Measurements from ENCODE around the gene PRKD2.

Gene PRKD2

DNA sequence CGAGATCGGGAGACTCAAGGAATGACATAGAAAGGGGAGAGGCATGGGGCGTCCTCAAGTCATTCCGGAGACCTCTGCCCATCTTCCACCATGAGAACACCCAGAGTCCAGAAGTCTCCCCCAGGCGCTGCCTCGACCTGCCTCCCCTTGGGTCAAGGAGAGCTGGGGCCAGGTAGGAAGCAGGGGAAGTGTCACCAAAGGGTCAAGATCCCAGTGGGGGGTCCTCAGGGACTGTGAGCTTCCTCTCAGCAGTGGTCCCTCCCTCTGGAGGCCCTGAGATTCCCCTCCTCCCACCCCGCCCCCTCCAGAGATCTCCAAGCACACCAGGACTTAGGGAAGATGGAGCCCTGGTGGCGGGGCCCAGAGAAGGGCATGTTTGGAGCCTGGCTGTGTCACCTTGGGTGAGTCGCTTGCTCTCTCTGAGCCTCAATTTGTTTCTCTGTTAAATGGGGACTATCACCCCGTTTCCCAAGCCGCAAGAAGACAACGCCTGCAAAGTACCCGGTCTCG, 56.9 kb downstream of the PRKD2 start:
- no peak for DNase-seq

DNA sequence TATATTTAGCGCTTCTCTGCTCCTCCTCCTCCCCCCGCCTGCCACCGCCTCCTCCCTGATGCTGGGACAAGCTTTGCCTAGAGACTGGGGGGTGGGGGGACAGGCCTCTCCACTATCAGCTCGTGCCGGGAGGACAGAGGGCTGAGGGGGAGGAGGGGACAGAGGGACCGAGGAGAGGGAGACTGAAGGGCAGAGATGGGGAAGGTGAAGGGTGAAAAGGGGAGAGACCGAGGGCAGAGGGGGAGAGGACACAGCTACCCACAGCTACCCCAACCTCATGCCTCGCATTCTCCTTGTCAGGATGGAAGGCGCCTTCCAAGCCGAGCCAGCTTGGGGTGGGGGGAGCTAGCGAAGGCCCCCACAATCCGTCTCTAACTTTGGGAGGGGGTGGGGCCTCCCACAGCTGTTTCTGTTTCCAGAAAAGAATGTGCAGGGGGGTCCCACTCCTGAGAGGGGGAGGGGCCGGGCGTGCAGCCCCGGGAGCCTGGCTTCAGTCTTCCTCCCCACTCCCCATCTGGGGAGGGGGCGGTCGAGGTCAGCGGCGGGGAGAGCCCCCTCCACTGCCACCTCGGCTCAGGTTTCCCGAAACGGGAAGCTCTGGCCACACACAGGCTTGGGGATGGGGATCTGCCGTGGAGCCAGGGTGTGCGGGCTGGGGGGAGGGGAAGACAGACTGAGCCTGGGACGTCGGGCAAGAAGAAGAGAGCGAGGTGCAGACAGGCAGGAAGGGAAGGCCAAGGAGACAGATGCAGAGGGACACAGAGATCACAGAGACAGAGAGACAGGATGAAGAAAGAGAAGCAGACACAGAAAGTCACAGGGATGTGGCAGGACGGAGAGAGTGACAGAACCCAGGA, 57.5 kb downstream of the PRKD2 start:
- DNase-seq: no peak

DNA sequence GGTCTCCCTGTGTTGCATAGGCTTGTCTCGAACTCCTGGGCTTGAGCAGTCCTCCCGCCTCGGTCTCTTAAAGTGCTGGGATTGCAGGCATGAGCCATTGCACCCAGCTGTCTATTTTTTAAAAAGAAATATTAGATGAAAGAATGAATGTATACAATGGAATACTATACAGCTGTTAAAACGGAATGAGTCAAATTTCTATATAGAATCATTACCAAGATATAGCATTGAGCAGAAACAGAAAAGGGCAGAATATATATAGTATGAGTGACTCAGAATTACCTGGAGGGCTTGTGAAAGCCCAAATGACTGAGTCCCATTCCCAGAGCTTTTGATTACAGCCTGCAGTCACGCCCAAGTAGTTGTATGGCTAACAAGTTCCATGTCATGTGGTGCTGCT, 60.4 kb downstream of the PRKD2 start:
- DNase-seq: no peak

DNA sequence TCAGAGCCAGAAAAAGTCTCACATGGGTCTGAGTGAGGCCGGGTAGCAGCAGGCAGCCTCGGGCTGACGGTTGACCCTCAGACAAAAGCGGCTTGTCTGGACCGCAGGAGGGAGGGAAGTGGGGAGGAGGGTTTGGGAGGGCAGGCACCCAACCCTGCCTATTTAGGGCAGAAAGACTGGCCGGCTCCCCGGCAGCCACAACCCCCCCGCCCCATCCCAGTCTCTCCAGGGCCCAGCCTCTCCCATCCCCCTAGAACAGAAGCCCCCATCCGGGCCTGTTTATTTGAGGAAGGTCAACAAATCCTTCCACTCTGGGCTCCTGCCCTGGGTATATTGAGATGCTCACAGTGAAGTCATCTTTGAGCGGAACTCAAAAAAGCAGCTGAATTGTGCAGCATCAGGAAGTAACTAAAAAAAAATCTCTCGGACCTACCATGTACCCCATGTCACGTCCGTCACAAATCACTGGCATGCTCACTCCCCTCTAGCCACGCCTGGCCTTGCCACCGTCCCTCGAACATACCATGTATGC, 62.2 kb downstream of the PRKD2 start:
- no peak for DNase-seq

- no peak for DNase-seq
Observed at GRCh38 chr19:46650445-46650844, 66.5 kb downstream of the PRKD2 start.

GRCh38 chr19:46648961-46649960, 67.7 kb downstream of the PRKD2 start:
- DNase-seq: no peak

DNA sequence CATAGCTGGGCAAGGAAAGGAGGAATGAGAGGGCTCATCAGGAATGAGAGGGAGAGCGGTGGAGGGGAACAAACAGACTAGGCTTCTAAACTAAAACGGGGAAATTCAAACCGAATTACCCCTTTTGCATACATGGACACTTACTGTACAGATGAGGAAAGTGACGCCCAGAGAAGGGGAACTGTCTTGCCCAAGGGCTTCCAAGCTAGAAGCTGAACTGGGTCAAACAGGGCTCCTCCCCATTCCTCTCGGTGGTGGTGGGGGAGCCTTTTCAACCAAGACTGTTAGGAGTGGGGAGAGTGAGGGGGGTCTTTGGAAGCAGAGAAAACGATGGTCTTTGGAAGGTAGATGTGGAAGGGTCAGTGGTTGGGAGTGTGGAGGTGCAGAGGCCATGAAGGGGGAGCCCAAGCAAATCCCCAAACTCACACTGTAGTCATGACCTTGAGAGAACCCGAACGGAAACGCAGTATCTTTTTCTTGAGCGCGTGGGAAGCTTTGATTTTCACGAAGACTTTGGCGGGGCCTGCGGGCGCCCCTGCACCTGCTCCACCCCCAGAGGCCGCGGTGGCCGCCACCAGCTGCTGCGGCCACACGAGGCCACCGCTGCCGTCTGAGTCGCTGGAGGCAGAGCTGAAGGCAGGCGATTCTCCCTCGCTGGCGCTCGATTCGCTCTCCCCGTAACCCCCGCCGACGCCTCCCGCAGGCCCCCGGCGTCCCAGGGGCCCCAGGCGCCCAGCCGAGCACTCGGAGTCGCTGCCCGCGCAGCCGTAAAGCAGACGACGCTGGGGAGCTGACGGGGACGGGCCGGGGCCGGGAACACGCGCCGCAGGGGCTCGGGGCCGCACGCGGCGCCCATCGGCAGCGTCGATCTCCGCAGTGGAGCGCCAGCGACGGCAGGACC, 68.6 kb downstream of the PRKD2 start:
- DNase-seq: no peak

DNA sequence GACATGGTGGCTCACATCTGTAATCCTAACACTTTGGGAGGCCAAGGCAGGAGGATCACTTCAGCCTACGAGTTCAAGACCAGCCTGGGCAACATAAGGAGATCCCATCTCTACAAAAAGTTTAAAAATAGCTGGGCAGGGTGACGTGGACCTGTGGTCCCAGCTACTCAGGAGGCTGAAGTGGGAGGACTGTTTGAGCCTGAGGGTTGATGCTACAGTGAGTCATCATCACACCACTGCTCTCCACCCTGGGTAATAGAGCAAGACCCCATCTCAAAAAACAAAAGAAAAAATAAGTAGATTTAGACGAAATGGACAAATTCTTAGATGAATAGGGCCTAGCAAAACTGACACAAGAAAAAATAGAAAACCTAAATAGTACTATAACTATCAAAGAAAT, 70.5 kb downstream of the PRKD2 start:
- DNase-seq: no peak

DNA sequence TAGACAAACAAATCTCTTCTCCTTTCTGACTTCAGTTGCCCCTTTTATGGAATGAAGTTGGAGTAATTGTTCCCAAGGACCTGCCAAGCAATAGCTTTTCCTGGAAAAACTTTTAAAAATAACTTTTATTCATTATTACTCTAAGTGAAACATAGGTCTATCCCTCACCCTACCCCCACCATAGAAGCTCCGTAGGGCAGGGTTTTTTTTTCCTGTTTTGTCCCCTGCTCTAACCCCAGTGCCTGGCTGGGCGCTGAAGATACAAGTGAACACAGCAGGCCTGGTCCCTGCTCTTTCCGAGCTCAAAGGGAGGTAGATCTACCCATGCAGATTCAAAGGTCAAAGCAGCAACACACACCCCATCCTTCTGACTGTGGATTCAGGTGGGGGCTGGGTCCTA, 72.2 kb downstream of the PRKD2 start:
- DNase-seq: no peak

- DNase-seq: no peak
Observed at GRCh38 chr19:46640656-46641055, 76.3 kb downstream of the PRKD2 start.

DNA sequence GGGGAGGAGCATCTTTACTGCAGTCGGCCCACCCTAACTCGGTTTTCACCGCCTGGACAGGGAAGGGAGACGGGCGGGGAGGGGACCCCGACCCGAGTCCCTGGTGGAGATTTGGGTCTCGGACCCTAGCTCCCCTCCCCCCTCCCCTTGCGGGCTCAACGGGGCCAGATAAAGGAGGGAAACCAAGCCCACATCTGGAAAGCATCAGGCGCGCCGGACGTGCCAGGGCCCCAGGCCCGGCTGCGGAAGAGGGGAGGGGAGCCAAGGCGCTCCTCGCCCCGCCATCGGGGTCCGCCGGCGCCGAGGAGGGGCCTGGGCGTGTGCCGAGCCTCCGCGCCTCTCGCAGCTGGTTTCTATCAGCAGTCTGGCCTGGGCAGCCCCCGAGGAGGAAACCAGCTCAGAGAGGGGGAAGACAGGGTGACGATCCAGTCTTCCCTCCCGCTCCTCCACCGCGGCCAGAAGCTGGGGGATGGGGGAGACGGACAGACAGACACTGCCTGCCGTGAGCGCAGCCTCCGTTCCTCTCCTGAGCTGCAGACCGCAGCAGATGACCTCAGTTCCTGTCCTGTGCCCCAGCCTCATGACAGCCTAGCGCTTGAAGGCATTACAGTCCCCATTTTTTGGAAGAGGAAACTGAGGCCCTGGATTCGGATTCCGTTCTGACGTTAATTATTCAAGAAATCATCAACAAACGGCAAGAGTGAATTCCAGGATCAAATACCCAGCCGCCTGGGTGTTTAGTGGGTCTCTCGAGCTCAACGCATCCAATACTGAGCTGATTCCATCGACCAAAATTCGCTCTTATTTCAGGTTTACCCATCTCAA, 77.3 kb downstream of the PRKD2 start:
- no peak for DNase-seq

DNA sequence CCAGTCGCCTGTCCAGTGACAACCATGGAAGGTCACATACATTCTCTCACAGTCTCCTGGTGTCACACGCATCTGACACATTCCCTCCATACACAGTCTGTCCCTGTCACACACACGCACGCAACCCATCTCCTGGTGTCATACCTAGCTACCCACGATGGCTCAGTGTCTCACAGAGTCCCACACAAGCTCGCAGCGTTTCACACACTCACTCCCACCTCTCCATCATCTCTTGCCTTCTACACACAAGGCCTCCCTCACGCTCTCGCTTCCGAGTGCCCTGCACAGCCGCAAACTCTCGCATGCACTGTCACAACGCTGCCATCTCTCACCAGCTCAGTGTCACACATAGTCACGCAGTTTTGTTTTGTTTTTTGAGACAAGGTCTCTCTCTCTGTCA, 79.7 kb downstream of the PRKD2 start:
- DNase-seq: no peak

- peak; percentile 76 for DNase-seq
Observed at GRCh38 chr19:46635920-46636761, 80.8 kb downstream of the PRKD2 start, which contains the start of gene GNG8. Gene GNG8, minus strand, starts transcription at chr19:46636202. Its CDS starts 1,520 bp downstream, at chr19:46634682.

- no peak for DNase-seq
Observed at GRCh38 chr19:46634656-46635218, 82.2 kb downstream of the PRKD2 start.

GRCh38 chr19:46634045-46634655, 82.8 kb downstream of the PRKD2 start:
- DNase-seq: peak; percentile 96

GRCh38 chr19:46633130-46633529, 83.8 kb downstream of the PRKD2 start:
- no peak for DNase-seq

- DNase-seq: no peak
Observed at GRCh38 chr19:46631481-46631880, 85.4 kb downstream of the PRKD2 start.

- no peak for DNase-seq
Observed at GRCh38 chr19:46630586-46631205, 86.2 kb downstream of the PRKD2 start.

DNA sequence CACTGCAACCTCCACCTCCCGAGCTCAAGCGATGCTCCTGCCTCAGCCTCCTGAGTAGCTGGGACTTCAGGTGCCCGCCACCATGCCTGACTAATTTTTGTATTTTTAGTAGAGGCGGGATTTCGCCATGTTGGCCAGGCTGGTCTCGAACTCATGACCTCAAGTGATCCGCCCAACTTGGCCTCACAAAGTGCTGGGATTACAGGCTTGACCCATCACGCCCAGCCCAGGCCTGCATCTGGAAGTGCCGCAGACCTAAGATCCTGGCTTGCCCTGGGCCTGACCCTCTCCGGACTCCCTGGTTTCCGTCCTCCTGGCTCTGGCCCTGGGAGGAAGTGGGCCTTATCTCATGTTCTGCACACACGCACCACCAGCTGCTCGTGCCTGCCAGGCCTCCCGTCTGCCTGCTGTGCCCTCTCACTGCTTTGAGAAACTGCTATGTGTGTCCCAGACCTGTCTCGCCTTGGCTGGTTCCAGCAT, 87.3 kb downstream of the PRKD2 start:
- DNase-seq: no peak
